Measurements from ENCODE around the gene SBSN.

DNA sequence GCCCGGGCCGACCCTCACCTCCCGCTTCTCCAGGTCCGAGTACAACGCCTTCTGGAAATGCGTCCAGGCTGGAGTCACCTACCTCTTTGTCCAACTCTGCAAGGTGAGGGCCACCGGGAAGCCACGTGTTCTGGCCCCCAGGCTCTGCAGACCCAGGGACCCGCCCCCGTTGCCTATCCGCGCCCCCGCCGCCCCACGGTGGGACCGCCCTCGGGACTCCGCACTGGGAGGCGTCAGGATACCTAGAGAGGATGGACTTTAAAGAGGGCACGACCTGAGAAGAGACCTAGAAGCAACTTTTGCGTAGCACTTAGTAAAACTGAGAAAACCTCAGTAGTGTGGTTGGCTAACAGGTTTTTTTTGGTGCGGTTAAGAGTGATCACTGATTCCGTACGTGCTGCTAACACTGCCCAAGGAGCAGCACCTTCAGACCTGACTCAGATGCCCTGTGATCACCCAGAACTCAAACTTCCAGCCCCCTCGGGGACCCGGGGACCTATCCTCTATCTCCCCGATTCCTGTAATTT is 17.8 kb upstream of the SBSN start:
- TF ChIP-seq, protein P1, sequence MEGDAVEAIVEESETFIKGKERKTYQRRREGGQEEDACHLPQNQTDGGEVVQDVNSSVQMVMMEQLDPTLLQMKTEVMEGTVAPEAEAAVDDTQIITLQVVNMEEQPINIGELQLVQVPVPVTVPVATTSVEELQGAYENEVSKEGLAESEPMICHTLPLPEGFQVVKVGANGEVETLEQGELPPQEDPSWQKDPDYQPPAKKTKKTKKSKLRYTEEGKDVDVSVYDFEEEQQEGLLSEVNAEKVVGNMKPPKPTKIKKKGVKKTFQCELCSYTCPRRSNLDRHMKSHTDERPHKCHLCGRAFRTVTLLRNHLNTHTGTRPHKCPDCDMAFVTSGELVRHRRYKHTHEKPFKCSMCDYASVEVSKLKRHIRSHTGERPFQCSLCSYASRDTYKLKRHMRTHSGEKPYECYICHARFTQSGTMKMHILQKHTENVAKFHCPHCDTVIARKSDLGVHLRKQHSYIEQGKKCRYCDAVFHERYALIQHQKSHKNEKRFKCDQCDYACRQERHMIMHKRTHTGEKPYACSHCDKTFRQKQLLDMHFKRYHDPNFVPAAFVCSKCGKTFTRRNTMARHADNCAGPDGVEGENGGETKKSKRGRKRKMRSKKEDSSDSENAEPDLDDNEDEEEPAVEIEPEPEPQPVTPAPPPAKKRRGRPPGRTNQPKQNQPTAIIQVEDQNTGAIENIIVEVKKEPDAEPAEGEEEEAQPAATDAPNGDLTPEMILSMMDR (IDR thresholded peaks at IDR 0.05; ENCODE audit: insufficient read depth, low read depth, low read length) = no peak
- no peak for TF ChIP-seq EZH2 (IDR thresholded peaks at IDR 0.05; ENCODE audit: insufficient read depth, low read length)
